Neutrophil (primary cell): ENCODE measurements around the gene SCGB1C1.
"Not testable (repeated sequence)": the region's sequence is repeated elsewhere in the genome, so short reads cannot be mapped to it uniquely, and the experiment has no call there.

Experiments used
- H3K27ac ChIP-seq: fragments of 200-600 bp; sonication (generic); 2 replicates; pipeline ENCODE4 v1.5.1; 2016; ENCODE audit warnings: mild to moderate bottlenecking, moderate library complexity
- H3K27me3 ChIP-seq: fragments of 200-600 bp; sonication (generic); 2 replicates; pipeline ENCODE4 v1.6.0; 2016; ENCODE audit warnings: mild to moderate bottlenecking
- H3K36me3 ChIP-seq: fragments of 200-600 bp; sonication (generic); 2 replicates; pipeline ENCODE4 v1.5.1; 2017
- H3K4me1 ChIP-seq, 2 experiments: fragments of 200-600 bp in 1 of 2; sonication (generic) in 1 of 2; 1 replicate in 1 of 2; 2 replicates in 1 of 2; pipeline versions ENCODE4 v1.5.1 to v1.6.1; 2013 to 2016; ENCODE audit warnings: low read depth in 1 of 2, low read length in 1 of 2, mild to moderate bottlenecking in 1 of 2, moderate library complexity in 1 of 2; ENCODE audit not compliant: control insufficient read depth in 1 of 2, insufficient read depth in 1 of 2
- H3K4me3 ChIP-seq, 2 experiments: fragments of 200-600 bp in 1 of 2; sonication (generic) in 1 of 2; 1 replicate in 1 of 2; 2 replicates in 1 of 2; pipeline ENCODE4 v1.5.1; 2013 to 2016; ENCODE audit warnings: low read depth in 1 of 2, low read length in 1 of 2, mild to moderate bottlenecking in 1 of 2, moderate library complexity in 1 of 2
- H3K9me3 ChIP-seq: fragments of 200-600 bp; sonication (generic); 2 replicates; pipeline ENCODE4 v1.5.1; 2016
- CTCF ChIP-seq: fragments of 200-600 bp; sonication (generic); IDR thresholded peaks from 2 replicates; pipeline ENCODE4 v1.5.1; 2016; ENCODE audit warnings: antibody characterized with exemption

Gene SCGB1C1

GRCh38 chr11:192674-193128 lies at the start of gene SCGB1C1:
Gene SCGB1C1, plus strand, starts transcription at chr11:193078. Its CDS starts 22 bp downstream, at chr11:193100.
- H3K4me3 ChIP-seq, H3K9me3 ChIP-seq, H3K27me3 ChIP-seq, H3K4me1 ChIP-seq, H3K36me3 ChIP-seq, H3K27ac ChIP-seq: not testable (repeated sequence)

- H3K36me3 ChIP-seq = not testable (repeated sequence)
Observed at GRCh38 chr11:180242-180641, 12.6 kb upstream of the SCGB1C1 start.

GRCh38 chr11:189200-189783 lies 3.6 kb upstream of the SCGB1C1 start:
- H3K36me3 ChIP-seq, H3K4me3 ChIP-seq, H3K4me1 ChIP-seq, H3K27me3 ChIP-seq, H3K27ac ChIP-seq, H3K9me3 ChIP-seq: not testable (repeated sequence)

More at GRCh38 chr11:180242-180641, 12.6 kb upstream of the SCGB1C1 start:
- not testable (repeated sequence) for H3K27me3 ChIP-seq, H3K4me3 ChIP-seq, H3K9me3 ChIP-seq, H3K27ac ChIP-seq, H3K4me1 ChIP-seq

- H3K36me3 ChIP-seq, H3K4me1 ChIP-seq, H3K4me3 ChIP-seq, H3K27me3 ChIP-seq, H3K27ac ChIP-seq, H3K9me3 ChIP-seq: not testable (repeated sequence)
- peak; percentile 63 for TF ChIP-seq CTCF
Observed at GRCh38 chr11:189843-190311, 3.0 kb upstream of the SCGB1C1 start.

GRCh38 chr11:190546-190945 lies 2.3 kb upstream of the SCGB1C1 start:
- H3K36me3 ChIP-seq, H3K27me3 ChIP-seq, H3K4me3 ChIP-seq, H3K27ac ChIP-seq, H3K4me1 ChIP-seq, H3K9me3 ChIP-seq: not testable (repeated sequence)

GRCh38 chr11:191490-192478 lies 1.1 kb upstream of the SCGB1C1 start:
- peak; percentile 10 for TF ChIP-seq CTCF
- not testable (repeated sequence) for H3K27me3 ChIP-seq, H3K4me1 ChIP-seq

GRCh38 chr11:193481-193880 lies 603 bp downstream of the SCGB1C1 start:
- H3K4me1 ChIP-seq, H3K27me3 ChIP-seq, H3K4me3 ChIP-seq, H3K36me3 ChIP-seq, H3K9me3 ChIP-seq, H3K27ac ChIP-seq: not testable (repeated sequence)

More at GRCh38 chr11:191490-192478, 1.1 kb upstream of the SCGB1C1 start:
- peak overlapping the region; percentile 36 for H3K27ac ChIP-seq
- H3K4me3 ChIP-seq, H3K9me3 ChIP-seq, H3K36me3 ChIP-seq: not testable (repeated sequence)
